HG03469 (cell line): ENCODE data around the gene FCER1G.
"Not testable (repeated sequence)": the region's sequence is repeated elsewhere in the genome, so short reads cannot be mapped to it uniquely, and the experiment has no call there.

Experiments
- ATAC-seq: cut with Tn5 transposase; IDR thresholded peaks from one replicate; pipeline ENCODE4 v1.9.1; 2021; ENCODE audit warnings: mild to moderate bottlenecking, moderate library complexity, moderate number of reproducible peaks; ENCODE audit not compliant: unreplicated experiment

Gene FCER1G

DNA sequence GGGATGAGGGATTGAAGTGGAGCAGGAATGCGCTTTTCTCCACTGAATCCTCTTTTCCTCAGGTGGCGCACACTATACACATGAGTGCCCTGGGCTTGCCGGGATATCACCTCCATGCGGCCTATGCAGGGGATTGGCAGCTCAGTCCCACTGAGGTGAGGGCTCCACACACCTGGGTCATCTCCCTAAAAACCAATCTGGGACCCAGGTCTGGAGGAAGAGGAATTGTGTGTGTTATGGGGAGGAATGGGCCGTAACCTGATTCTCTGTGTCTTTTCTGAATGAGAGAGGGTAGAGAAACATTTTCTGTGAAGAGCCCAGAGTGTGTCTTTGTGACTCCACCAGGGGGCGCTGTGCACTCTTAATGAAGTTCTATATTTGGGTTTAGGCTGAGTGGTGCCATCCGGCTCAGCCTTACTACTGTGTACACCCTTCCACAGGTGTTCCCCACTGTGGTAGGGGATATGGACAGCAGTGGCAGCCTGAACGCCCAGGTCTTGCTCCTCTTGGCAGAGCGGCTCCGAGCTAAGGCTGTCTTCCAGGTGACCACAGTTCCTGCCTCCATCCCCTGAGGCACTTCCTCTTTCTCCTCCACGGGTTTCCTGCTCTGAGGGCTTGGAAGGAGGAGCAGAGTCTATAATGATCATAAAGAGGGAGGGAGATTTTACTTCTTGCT, 12.2 kb downstream of the FCER1G start:
- ATAC-seq = no peak

DNA sequence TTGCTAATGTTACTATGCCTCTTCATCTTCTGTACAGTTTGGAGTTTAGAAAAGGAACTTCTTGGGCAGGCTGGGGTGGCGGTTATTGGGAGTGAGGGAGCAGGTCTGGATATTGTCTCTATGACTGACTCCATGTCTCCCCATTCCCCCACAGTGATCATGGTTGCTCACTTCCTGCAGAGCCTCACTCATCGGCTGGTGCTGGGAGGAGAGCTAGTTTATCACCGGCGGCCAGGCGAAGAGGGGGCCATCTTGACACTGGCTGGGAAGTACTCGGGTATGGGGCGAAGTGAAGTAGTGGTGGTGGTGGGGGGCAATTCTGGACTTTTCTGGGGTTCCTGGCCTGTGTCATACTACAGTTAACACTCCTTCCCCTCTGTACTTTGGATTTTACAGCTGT, 12.9 kb downstream of the FCER1G start:
- ATAC-seq = no peak

DNA sequence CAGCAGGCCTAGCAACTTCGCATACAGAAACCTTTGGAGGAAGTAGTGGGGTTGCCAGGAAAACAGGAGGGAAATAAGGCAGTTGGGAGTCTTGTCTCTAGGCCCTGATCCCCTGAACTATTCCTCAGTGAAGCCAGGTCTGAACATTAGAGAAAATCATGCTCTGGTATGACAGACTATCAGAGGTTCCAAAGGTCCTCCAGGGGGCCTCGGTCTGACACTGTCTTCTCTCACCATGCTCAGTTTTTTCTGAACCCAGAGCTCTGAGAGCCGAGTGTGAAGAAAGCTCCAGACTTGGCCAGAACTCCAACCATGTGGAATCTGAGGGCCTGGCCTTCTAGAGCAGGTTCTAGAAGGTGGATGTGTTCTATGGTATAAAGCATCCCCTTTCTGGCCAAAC, 14.8 kb downstream of the FCER1G start:
- ATAC-seq = no peak

DNA sequence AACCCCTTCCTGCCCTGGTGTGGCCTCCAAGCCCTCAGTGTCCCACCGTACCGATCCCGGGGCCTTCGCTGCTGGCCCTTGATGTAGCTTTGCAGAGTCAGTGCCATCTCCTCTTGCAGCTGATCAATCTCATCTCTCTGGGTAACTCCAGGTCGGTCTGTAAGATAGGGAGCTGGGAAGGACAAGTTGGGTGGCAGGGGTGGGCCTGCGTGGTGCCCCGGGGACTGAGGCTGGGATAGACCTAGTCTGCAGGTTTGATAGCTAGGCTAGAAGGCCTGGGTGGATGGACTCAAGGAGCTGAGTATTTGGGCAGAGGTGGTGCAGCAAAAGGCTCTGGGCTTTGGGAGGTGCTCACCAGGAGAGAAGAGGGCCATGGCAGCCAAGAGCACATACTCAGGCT, 15.7 kb downstream of the FCER1G start:
- ATAC-seq = no peak

DNA sequence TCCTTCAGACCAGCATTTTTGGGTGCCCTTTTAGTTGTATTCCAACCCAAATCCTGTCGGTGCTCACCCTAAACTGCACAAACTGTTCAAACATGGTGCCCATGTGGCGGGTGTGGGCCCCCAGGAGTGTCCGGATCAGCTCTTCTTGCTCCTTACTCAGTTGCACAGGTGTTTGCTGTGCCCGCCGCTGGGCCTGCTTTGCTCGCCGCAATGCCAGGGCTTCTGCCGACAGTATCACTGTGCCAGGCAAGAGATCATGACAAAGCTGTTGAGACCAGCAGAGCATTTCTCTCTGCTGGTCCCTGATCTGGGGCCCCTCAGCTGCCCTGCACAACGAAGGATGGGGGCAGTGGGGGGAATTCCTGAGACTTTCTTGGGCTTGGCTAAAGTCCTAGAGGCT, 18.0 kb downstream of the FCER1G start:
- ATAC-seq = no peak

DNA sequence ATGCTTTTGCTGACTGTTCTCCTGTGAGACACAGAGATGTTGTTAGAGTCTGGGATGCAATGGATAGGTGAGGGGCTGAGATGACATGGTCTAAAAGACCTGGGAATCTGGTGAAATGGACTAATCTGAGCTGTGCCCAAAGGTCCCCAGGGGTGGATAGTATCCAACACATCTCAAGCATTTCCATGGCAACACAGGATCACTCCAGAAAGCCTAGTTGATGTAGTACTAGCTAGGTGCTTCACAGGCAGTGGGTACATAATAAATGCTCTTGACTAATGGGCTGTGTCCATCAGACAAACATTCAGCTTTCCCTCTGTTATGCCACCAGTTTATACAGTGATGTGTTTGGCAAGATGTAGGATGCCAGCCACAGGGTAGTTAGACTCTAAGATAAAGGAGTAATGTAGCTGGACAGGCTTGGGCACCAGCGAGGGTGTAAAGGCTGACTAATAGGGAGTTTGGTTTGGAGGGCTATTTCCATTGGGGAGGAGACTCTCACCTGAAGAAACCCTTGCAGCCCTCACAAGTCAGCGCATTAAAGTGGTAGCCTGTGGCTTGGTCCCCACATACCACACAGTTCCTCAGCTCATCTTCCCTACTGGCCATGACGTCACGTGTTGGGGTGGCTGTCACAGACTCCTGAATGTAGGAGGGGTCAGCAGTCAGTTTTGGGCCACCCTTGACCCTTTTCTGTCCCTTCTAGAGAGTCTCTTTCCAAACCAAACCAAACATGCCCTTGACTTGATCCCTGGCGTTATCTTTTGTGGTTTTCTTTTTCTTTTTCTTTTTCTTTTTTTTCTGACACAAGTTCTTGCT, 21.1 kb downstream of the FCER1G start:
- ATAC-seq = no peak

DNA sequence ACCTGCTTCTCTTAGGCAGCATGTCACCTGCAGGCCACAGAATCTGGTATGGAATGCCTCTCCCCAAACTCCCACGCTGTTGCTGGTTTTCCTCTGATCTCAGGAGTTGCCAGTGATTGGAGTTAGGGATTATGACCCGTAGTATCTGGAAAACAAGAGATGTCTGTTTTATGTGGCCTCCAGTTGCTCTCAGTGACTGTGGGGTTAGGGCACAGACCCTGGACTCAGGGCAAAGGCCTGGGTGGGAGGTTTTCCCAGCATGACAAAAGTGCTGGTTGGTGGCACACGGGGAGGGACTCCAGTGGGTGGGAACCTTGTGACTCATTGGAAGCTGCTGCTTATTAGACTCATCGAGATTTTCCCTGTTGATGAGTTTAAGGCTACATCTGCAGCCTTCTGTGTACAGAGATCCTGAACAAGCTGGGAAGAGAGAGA, 23.0 kb downstream of the FCER1G start, which contains the start of gene NR1I3:
Gene NR1I3, minus strand, starts transcription at position 165 of the 435 bp plus-strand sequence. CDS start 1,638 bp downstream, outside the sequence.
- no peak for ATAC-seq

DNA sequence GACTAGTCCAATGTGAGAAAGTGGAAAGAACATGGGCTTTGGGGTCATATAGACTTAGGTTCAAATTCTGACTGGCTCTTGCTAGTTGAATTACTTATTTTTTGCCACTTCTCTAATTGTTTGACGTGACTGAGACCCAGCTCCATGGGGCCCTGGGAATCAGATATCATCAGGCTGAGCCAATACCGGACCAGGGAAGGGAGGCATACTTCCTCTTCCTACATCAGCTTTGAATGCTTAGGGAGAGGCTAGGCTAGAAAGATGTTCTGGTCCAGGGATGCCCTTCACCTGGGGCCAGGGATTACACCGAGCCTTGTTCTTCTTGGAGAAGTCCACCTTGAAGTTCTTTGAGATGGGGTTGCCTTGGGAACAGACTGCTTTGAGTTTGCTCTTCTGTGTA, 26.6 kb downstream of the FCER1G start:
- ATAC-seq = no peak

DNA sequence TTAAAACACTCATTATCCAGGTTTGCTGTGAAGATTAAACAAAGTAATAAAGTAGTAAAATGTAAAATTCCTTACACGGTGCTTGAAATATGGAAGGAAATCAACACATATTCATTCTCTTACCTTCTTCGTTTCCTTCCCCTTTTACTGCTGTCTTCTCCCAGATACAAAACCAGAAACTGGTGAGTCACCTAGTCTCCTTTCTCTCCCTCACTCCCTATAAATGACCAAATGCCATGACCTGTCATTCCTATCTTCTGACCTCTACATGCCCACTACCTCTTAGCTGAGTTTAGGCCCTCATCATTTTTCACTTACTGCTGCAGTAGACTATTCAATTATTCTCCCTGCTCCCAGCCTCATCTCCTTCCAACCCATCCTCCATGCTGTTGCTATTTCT, 27.2 kb downstream of the FCER1G start:
- no peak for ATAC-seq

DNA sequence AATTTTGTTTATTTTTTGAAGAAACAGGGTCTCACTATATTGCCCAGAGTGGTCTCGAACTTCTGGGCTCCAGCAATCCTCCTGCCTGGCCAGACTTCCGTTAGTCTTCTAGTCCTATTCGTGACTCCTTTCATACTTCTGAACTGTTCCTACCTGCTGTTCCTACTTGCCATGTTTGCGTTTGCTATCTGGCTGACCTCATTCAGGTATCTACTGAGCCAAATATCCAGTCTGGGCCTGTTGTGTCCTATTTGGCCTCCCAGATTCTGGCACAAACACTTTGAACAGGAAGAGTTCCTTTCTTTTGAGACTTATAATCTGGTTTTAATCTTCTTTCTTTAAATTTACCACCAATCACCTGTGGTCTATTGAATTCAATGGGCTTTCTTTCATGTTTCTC, 29.8 kb downstream of the FCER1G start:
- ATAC-seq = no peak

DNA sequence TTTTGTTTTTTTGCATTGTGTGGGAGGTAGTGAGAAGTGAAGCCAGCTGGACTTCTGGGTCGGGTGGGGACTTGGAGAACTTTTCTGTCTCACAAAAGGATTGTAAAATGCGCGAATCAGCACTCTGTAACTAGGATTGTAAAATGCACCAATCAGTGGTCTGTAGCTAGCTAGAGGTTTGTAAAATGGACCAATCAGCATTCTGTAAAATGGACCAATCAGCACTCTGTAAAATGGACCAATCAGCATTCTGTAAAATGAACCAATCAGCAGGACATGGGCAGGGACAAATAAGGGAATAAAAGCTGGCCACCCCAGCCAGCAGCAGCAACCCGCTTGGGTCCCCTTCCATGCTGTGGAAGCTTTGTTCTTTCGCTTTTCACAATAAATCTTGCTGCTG, 35.0 kb downstream of the FCER1G start:
- not testable (repeated sequence) for ATAC-seq

DNA sequence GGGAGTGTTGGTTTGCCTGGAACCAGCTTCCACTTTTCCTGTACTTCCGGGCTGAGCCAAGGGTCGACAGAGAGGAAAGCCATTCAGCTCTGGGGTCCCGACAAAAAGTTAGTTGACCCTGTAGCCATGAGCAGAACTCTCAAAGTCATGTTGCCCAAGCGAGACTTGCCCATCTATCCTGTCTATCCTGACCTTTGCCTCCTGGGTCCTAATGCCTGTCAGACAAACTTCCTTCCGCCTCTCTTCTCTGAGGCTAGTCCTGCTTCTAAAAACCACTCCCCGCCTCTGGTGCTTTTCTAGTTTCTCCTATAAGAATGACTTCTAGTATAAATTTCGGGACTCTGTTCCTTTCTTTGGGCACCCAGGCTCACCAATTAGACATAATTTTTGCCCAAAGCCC, 35.7 kb downstream of the FCER1G start:
- no peak for ATAC-seq

DNA sequence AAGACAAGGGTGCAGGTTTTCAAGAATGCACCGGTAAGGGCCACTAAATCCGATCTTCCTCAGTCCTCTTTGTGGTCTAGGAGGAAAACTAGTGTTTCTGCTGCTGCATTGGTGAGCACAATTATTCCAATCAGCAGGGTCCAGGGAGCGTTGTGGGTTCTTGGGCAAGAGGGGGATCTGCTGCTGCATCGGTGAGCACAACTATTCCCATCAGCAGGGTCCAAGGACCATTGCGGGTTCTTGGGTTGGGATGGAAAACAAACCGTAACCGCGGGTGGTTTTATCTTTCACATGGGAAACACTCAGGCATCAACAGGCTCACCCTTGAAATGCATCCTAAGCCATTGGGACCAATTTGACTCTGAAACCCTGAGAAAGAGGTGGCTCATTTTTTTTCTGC, 36.5 kb downstream of the FCER1G start:
- ATAC-seq = no peak

DNA sequence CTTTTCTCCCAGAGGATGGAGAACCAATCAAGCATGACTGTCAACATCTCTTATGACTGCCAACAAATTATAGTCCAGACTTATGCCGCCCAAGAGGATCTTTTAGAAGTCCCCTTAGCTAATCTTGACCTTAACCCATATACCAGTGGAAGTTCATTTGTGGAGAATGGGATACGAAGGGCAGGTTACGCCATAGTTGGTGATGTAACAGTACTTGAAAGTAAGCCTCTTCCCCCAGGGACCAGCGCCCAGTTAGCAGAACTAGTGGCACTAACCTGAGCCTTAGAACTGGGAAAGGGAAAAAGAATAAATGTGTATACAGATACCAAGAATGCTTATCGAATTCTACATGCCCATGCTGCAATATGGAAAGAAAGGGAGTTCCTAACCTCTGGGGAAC, 40.2 kb downstream of the FCER1G start:
- not testable (repeated sequence) for ATAC-seq

DNA sequence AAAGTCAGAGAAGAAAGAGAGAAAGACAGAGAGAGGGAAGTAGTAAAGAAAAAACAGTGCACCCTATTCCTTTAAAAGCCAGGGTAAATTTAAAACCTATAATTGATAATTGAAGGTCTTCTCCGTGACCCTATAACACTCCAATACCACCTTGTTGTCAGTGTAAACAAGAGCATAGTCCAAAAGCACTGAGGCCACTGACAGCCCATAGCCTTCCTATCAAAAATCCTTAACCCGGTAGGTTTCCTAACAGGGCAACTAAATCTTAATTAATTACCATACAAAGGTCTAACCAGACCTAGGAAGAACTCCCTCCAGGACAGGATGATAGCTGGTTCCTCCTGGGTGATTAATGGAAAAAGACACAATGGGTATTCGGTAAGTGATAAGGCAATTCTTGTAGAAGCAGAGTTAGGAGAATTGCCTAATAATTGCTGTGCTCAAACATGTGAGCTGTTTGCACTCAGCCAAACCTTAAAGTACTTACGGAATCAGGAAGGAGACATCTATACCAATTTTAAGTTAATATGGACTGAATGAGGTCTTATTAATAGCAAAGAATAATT, 40.9 kb downstream of the FCER1G start:
- not testable (repeated sequence) for ATAC-seq

DNA sequence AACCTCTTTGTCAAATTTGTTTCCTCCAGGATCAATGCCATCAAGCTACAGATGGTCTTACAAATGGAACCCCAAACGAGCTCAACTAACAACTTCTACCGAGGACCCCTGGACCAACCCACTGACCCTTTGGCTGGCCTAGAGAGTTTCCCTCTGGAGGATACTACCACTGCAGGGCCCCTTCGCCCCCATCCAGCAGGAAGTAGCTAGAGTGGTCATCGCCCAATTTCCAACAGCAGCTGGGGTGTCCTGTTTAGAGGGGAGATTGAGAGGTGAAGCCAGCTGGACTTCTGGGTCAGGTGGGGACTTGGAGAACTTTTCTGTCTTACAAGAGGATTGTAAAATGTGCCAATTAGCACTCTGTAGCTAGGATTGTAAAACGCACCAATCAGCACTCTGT, 42.0 kb downstream of the FCER1G start:
- not testable (repeated sequence) for ATAC-seq

DNA sequence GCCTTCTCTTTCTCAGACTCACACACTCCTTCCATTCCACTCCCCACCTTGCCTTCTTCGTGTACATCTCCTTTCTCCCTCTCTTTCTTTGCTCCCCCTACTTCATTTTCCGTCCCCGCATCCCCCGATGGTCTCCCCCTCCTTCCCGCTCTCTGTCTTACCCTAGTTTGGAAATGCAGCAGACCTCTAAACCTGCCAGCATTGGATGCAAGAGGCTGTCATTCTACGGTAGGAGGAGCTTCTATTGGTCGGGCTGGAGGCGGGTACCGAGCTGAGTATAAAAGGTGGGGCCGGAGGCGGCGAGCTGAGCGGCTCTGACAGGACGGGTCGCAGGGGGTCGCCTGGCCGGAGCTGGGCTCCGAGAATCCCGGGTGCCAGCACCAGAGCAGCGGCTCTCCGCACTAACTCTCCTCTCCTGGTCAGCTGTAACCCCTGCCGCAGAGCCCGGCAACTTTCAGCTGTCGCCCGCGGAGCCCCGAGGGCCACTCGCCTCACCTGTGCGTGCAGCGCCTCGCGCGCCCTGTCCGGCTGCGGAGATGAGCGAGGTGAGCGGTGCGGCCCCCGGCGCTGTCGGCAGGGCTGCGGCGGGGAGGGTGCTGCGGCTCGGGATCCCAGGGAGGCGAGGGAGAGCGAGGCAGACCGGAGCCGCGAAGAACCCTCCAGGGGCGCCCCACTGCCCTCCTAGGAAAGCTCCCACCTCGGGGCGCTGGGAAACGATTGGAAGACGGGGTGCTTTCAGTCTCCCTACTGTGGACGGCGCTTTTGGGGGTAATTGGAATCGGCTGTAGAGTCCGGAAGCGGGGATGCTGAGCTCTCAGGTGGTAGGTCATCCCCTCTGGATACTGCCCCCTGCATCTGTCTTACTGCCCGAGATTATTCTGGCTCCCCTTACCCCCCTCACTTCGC, 43.6 kb downstream of the FCER1G start, which contains the start of gene PCP4L1:
Gene PCP4L1, plus strand, starts transcription at position 307 of the 906 bp plus-strand sequence. Its CDS starts 230 bp downstream, at position 537.
- no peak for ATAC-seq

DNA sequence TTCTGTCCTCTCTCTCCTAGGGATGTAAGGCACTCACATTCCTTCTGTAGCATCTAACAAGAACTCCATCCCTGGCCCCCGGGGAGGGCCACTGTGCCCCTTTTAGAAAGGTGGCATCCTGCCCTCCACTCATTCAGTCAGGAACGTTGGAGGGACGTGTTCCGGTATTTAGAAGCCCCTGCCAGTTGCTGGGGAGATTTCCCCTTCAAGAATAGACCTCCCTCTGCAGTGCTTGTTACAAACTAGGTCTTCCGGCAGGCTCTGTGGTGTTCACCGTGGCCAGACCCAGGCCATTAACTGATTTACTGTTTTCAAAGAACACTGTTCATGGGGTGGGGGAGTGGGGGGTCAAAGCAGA, 44.2 kb downstream of the FCER1G start:
- no peak for ATAC-seq

DNA sequence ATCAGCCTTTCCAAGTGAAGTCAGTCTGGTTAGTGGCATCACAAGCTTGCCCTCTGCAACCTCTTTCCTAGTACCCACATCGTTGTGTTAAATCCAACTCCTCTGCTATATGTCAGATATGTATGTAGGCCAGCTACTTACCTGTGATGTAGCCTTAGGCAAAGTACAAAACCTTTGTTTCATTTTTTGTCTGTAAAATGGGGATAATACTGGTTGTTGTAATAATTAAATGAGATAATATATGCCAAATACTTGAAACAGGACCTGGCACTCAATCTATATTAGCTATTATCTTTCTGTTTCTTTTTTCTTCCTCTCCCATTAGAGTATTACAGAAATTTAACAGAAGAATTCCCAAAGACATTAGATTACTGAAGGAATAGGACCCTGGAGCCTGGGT, 44.7 kb downstream of the FCER1G start:
- no peak for ATAC-seq

DNA sequence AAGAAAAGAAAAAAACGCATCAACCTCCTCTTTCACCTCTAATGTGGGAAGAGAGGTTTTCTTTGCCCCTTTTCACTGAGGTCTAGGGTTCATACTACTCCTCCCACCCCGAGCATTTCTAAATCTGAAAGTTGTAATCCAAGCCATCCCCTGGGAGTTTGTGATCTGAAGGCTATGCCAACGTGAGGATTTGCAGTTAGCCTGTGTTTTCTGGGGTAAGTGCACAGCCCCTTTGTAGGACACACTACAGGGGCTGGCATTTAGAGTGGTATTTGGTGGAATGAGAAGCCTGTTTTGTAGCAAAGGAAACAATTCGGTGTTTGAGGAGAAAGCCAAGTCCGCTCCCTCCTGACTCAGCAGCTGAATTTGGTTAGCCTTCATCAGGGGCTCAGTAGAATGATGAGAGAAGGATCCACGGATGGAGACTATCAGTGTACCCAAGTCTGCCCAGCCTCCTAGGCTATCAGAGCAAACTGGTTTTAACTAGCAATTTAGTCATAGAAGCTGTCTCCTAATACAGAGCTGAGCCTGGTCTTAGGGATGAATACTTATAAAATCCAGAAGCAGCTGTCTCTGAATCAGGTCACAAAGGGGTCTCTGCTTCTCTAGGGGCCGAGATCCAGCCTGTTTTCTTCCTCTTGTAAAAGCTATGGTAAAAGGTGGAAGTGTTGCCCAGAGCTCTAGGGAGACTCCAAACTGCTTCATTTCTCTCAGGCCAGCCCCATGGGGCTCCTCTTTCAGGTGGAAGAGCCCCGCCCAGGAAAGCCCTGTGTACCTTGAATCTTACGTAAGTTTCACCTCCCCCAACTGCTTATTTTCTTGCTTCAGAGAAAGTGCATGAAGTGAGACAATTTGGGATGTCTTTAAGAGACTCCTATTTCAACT, 45.5 kb downstream of the FCER1G start:
- no peak for ATAC-seq
